Measurements from ENCODE around the gene NAT9.

DNA sequence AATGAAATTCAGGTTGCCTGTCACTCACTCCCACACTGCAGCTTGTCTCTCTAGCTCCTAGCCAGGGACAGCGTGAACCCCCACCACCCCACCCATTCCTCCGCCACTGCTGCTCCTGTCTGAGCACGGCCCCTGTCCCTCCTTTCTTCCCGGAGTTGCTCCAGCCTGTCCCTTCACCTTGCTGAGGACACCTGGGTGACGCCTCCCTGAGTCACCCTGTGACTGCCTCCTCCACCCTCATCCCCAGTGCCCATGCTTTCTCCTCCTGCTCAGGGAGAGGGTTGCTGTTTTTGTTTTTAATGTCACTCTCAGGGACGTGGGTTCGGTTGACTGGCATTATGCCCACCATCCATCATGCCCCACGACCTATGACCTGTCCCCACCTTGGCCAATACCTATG, 25.8 kb upstream of the NAT9 start:
- TF ChIP-seq CTCF (IDR thresholded peaks at IDR 0.05) (no peak), POLR2A (IDR thresholded peaks at IDR 0.05) (no peak)
